IPS-18a (cell line): Measurements from ENCODE around the gene RPTOR.
"Not testable (repeated sequence)": the region's sequence is repeated elsewhere in the genome, so short reads cannot be mapped to it uniquely, and the experiment has no call there.

ENCODE experiments used
- H3K27ac ChIP-seq: one replicate; pipeline ENCODE4 v1.5.1; 2013; ENCODE audit warnings: low read length
- H3K27me3 ChIP-seq: one replicate; pipeline ENCODE4 v1.6.1; 2013; ENCODE audit warnings: mild to moderate bottlenecking, low read length; ENCODE audit not compliant: control insufficient read depth, insufficient read depth
- H3K36me3 ChIP-seq: one replicate; pipeline ENCODE4 v1.6.1; 2013; ENCODE audit warnings: low read depth, low read length; ENCODE audit not compliant: control insufficient read depth
- H3K4me1 ChIP-seq: one replicate; pipeline ENCODE4 v1.6.1; 2013; ENCODE audit warnings: low read depth, low read length; ENCODE audit not compliant: control insufficient read depth
- H3K4me3 ChIP-seq: one replicate; pipeline ENCODE4 v1.5.1; 2013; ENCODE audit warnings: low read length
- H3K9ac ChIP-seq: one replicate; pipeline ENCODE4 v1.6.1; 2013; ENCODE audit warnings: mild to moderate bottlenecking, low read length, moderate library complexity
- H3K9me3 ChIP-seq: one replicate; pipeline ENCODE4 v1.6.1; 2013; ENCODE audit warnings: low read depth, low read length; ENCODE audit not compliant: control insufficient read depth

Gene RPTOR

GRCh38 chr17:80529904-80530292, 14.7 kb upstream of the RPTOR start:
- Histone ChIP-seq H3K27ac (no peak overlapping the region), H3K27me3 (no peaks in the 10 kb centered on the region), H3K9ac (no peak overlapping the region), H3K9me3 (no peaks in the 10 kb centered on the region), H3K4me1 (peaks cover 7% of the 10 kb centered on the region), H3K4me3 (no peak overlapping the region), H3K36me3 (no peaks in the 10 kb centered on the region)

GRCh38 chr17:80531400-80531799, 13.2 kb upstream of the RPTOR start:
- H3K27ac ChIP-seq = no peak overlapping the region
- no peaks in the 10 kb centered on the region for H3K27me3 ChIP-seq
- no peaks in the 10 kb centered on the region for H3K36me3 ChIP-seq
- H3K4me3 ChIP-seq = no peak overlapping the region
- H3K9ac ChIP-seq = no peak overlapping the region
- no peaks in the 10 kb centered on the region for H3K9me3 ChIP-seq
- H3K4me1 ChIP-seq = peaks cover 6% of the 10 kb centered on the region

- H3K9ac ChIP-seq, H3K9me3 ChIP-seq, H3K4me3 ChIP-seq, H3K27me3 ChIP-seq, H3K36me3 ChIP-seq, H3K27ac ChIP-seq, H3K4me1 ChIP-seq: not testable (repeated sequence)
Observed at GRCh38 chr17:80537386-80537785, 7.3 kb upstream of the RPTOR start.

- H3K4me1 ChIP-seq = no peaks in the 10 kb centered on the region
- H3K27ac ChIP-seq = no peak overlapping the region
Observed at GRCh38 chr17:80538484-80538883, 6.2 kb upstream of the RPTOR start.

GRCh38 chr17:80539022-80539641, 5.5 kb upstream of the RPTOR start:
- Histone ChIP-seq H3K4me1 (no peaks in the 10 kb centered on the region), H3K27ac (no peak overlapping the region), H3K27me3 (peaks cover 10% of the 10 kb centered on the region), H3K9me3 (no peaks in the 10 kb centered on the region), H3K9ac (no peak overlapping the region), H3K36me3 (no peaks in the 10 kb centered on the region), H3K4me3 (no peak overlapping the region)

More at GRCh38 chr17:80538484-80538883, 6.2 kb upstream of the RPTOR start:
- H3K4me3 ChIP-seq = no peak overlapping the region
- peaks cover 10% of the 10 kb centered on the region for H3K27me3 ChIP-seq
- no peaks in the 10 kb centered on the region for H3K9me3 ChIP-seq
- H3K36me3 ChIP-seq = no peaks in the 10 kb centered on the region
- no peak overlapping the region for H3K9ac ChIP-seq

GRCh38 chr17:80545499-80545826, 825 bp downstream of the RPTOR start:
- Histone ChIP-seq H3K9me3 (no peaks in the 10 kb centered on the region), H3K9ac (peak overlapping the region; percentile 81), H3K4me1 (peaks cover 7% of the 10 kb centered on the region), H3K27me3 (peaks cover 10% of the 10 kb centered on the region), H3K36me3 (no peaks in the 10 kb centered on the region), H3K27ac (no peak overlapping the region), H3K4me3 (peak overlapping the region; percentile 81)

GRCh38 chr17:80546267-80546666, 1.6 kb downstream of the RPTOR start:
- peaks cover 10% of the 10 kb centered on the region for H3K27me3 ChIP-seq
- no peaks in the 10 kb centered on the region for H3K36me3 ChIP-seq
- H3K9ac ChIP-seq = peak overlapping the region; percentile 81
- H3K27ac ChIP-seq = no peak overlapping the region
- peaks cover 7% of the 10 kb centered on the region for H3K4me1 ChIP-seq
- no peaks in the 10 kb centered on the region for H3K9me3 ChIP-seq
- H3K4me3 ChIP-seq = peak overlapping the region; percentile 81

- Histone ChIP-seq H3K4me3 (no peak overlapping the region), H3K27ac (no peak overlapping the region)
Observed at GRCh38 chr17:80552523-80552922, 7.9 kb downstream of the RPTOR start.

GRCh38 chr17:80555266-80555665, 10.6 kb downstream of the RPTOR start:
- H3K27ac ChIP-seq = no peak overlapping the region
- H3K27me3 ChIP-seq = no peaks in the 10 kb centered on the region
- no peaks in the 10 kb centered on the region for H3K9me3 ChIP-seq
- H3K9ac ChIP-seq = no peak overlapping the region
- H3K36me3 ChIP-seq = no peaks in the 10 kb centered on the region
- no peaks in the 10 kb centered on the region for H3K4me1 ChIP-seq
- H3K4me3 ChIP-seq = no peak overlapping the region

More at GRCh38 chr17:80552523-80552922, 7.9 kb downstream of the RPTOR start:
- H3K9ac ChIP-seq = no peak overlapping the region
- H3K27me3 ChIP-seq = no peaks in the 10 kb centered on the region
- no peaks in the 10 kb centered on the region for H3K4me1 ChIP-seq
- H3K36me3 ChIP-seq = no peaks in the 10 kb centered on the region
- no peaks in the 10 kb centered on the region for H3K9me3 ChIP-seq

- Histone ChIP-seq H3K4me3 (no peak overlapping the region), H3K9me3 (no peaks in the 10 kb centered on the region), H3K4me1 (no peaks in the 10 kb centered on the region), H3K9ac (no peak overlapping the region), H3K36me3 (no peaks in the 10 kb centered on the region), H3K27me3 (peaks cover 17% of the 10 kb centered on the region), H3K27ac (no peak overlapping the region)
Observed at GRCh38 chr17:80558046-80558445, 13.4 kb downstream of the RPTOR start.

- Histone ChIP-seq H3K27me3 (peaks cover 35% of the 10 kb centered on the region), H3K4me1 (no peaks in the 10 kb centered on the region), H3K9me3 (no peaks in the 10 kb centered on the region), H3K27ac (no peak overlapping the region), H3K36me3 (no peaks in the 10 kb centered on the region), H3K4me3 (no peak overlapping the region), H3K9ac (no peak overlapping the region)
Observed at GRCh38 chr17:80559825-80560251, 15.2 kb downstream of the RPTOR start.

GRCh38 chr17:80561541-80562114, 17.0 kb downstream of the RPTOR start:
- Histone ChIP-seq H3K4me3 (no peak overlapping the region), H3K9ac (no peak overlapping the region), H3K27me3 (peaks cover 53% of the 10 kb centered on the region)

More at GRCh38 chr17:80561541-80562114, 17.0 kb downstream of the RPTOR start:
- Histone ChIP-seq H3K36me3 (no peaks in the 10 kb centered on the region), H3K9me3 (no peaks in the 10 kb centered on the region), H3K27ac (no peak overlapping the region), H3K4me1 (no peaks in the 10 kb centered on the region)
